ENCODE measurements around the gene CDH5. TPM values are rescaled to one million over a fixed set of nuclear protein-coding genes. Genes with fewer than 3 reads are reported as not detected.
A peak's percentile ranks its signal among the peaks of the same experiment; 100 is the strongest.

The CDH5 gene
- total RNA-seq, 5 donors from 2014 or later (not counting 1 experiment from before 2014, with no cell fraction given) = 0.10 to 0.20 TPM; not detected in 3

DNA sequence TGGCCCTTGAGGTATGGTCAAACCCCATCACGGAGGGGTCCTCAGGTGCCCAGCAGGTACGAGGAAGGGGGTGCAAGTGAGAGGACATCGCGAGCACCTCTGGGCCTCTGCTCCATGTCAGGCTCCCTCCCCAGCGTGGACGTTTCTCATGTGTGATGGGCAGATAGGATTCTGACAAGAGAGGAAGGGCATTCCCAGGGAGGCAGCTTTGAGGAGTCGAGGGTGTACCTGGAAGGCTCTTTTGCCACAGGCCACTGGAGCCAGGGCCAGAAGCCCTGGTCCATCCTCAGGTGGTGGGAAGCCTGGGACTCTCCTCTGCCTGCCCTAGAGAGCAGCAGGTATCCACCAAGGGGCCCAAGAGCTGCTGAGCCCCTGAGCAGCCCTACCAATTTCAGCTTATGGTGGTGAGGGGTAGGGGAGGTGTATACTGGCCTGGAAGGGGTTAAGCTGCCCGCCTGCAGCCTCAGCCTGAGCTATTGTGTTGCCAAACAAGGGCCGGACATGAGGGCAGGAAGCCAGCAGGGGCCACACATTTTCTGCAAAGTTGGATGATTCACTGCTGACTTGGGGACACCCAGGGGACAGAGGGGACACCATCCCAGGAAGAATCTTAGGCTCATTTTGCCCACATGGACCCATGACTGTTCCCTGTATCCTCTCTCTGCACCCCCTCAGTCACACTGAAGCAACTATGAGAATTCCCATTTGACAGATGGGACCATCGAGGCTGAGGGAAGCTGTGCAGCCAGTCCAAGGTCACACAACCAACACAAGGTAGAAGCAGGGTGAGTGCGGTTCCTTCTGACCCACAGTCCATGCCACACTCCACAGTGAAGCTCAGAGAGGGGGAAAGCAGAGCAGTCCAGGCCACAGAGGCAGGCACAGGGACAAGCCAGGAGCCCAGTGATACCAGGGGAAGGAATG is 1.7 kb downstream of the CDH5 start:
- Mint-ChIP-seq H3K9me3 (no peaks in the 10 kb centered on the region), H3K4me3 (no peak overlapping the region), H3K4me1 (peaks cover 0 to 3% (median 0%) of the 10 kb centered on the region in 3 donors), H3K27me3 (peaks cover 20 to 29% of the 10 kb centered on the region in 2 donors), H3K36me3 (no peaks in the 10 kb centered on the region), H3K27ac (no peak overlapping the region)
- Histone ChIP-seq H3K4me1 (ENCODE audit: control insufficient read depth in 1 of 2, extremely low read depth in 1 of 2, insufficient read depth in 2 of 2, low read length in 2 of 2) (no peaks in the 10 kb centered on the region), H3K4me3 (ENCODE audit: control insufficient read depth in 1 of 2, extremely low read depth in 1 of 2, low read length in 1 of 2) (no peak overlapping the region), H3K27me3 (replicated peaks in 1 of 2; ENCODE audit: control insufficient read depth in 2 of 2, extremely low read depth in 1 of 2, insufficient read depth in 2 of 2, low read length in 1 of 2) (peaks cover 0 to 58% of the 10 kb centered on the region in 2 experiments), H3K36me3 (ENCODE audit: control insufficient read depth in 2 of 2, extremely low read depth in 1 of 2, insufficient read depth in 1 of 2, low read length in 1 of 2) (no peaks in the 10 kb centered on the region), H3K27ac (ENCODE audit: low read length) (no peak overlapping the region), H3K9me3 (no peaks in the 10 kb centered on the region)
- 68% methylated on average over 8 of the region's 11 CpGs for WGBS (ENCODE audit: insufficient coverage)
- ChIA-PET POLR2A (no interaction called here), CTCF (interaction anchor here in 1 of 2 donors (1.1 kb wide), 1 partner anchor 28 kb away, joined by 4 read pairs; no protein-coding TSS in a partner anchor)
- ATAC-seq (replicated peaks in 1 of 4) (no peak), DNase-seq (no peak)

DNA sequence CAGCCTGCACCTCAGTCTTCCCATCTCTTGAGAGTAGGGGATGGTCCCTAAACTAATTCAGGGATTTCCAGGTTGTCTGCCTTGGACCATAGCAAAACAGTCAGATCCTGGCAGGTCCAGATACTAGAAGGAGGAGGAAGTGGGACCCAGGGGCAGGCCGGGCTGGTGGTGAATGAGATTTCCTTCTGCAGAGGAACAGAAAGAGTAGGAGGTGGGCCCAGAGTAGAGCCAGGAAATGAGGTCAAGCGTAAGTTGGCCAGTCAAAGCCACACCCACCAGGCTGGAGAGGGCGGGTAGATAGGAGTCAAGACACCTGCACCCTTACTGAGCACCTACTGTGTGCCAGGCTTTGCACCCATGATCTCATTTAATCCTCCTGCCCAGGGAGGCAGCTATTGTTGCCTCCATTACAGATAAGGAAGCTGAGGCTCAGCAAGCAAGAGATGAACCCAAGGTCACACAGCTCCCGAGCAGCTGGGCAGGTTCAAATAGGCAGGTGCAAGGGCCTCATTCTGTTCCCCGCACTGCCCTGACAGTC is 2.6 kb downstream of the CDH5 start:
- Histone ChIP-seq H3K27me3 (replicated peaks in 1 of 2; ENCODE audit: control insufficient read depth in 2 of 2, extremely low read depth in 1 of 2, insufficient read depth in 2 of 2, low read length in 1 of 2) (peaks cover 0 to 52% of the 10 kb centered on the region in 2 experiments), H3K4me1 (ENCODE audit: control insufficient read depth in 1 of 2, extremely low read depth in 1 of 2, insufficient read depth in 2 of 2, low read length in 2 of 2) (no peaks in the 10 kb centered on the region), H3K36me3 (ENCODE audit: control insufficient read depth in 2 of 2, extremely low read depth in 1 of 2, insufficient read depth in 1 of 2, low read length in 1 of 2) (no peaks in the 10 kb centered on the region), H3K4me3 (ENCODE audit: control insufficient read depth in 1 of 2, extremely low read depth in 1 of 2, low read length in 1 of 2) (no peak overlapping the region), H3K27ac (ENCODE audit: low read length) (no peak overlapping the region), H3K9me3 (no peaks in the 10 kb centered on the region)
- H3K4me1 Mint-ChIP-seq = peaks cover 0 to 3% (median 0%) of the 10 kb centered on the region in 3 donors
- ChIA-PET CTCF (interaction anchor here in 1 of 2 donors (1.0 kb wide), 1 partner anchor 12 kb away, joined by 4 read pairs; no protein-coding TSS in a partner anchor), POLR2A (no interaction called here)
- no peaks in the 10 kb centered on the region for H3K9me3 Mint-ChIP-seq
- H3K4me3 Mint-ChIP-seq = no peak overlapping the region
- H3K27me3 Mint-ChIP-seq = peaks cover 20 to 22% of the 10 kb centered on the region in 2 donors
- H3K27ac Mint-ChIP-seq = no peak overlapping the region
- no peaks in the 10 kb centered on the region for H3K36me3 Mint-ChIP-seq
- ATAC-seq (replicated peaks in 1 of 4) (no peak), DNase-seq (peak in 1 of 35 experiments; percentile 10)
- WGBS (ENCODE audit: insufficient coverage) = 76% methylated on average over 3 of the region's 5 CpGs

DNA sequence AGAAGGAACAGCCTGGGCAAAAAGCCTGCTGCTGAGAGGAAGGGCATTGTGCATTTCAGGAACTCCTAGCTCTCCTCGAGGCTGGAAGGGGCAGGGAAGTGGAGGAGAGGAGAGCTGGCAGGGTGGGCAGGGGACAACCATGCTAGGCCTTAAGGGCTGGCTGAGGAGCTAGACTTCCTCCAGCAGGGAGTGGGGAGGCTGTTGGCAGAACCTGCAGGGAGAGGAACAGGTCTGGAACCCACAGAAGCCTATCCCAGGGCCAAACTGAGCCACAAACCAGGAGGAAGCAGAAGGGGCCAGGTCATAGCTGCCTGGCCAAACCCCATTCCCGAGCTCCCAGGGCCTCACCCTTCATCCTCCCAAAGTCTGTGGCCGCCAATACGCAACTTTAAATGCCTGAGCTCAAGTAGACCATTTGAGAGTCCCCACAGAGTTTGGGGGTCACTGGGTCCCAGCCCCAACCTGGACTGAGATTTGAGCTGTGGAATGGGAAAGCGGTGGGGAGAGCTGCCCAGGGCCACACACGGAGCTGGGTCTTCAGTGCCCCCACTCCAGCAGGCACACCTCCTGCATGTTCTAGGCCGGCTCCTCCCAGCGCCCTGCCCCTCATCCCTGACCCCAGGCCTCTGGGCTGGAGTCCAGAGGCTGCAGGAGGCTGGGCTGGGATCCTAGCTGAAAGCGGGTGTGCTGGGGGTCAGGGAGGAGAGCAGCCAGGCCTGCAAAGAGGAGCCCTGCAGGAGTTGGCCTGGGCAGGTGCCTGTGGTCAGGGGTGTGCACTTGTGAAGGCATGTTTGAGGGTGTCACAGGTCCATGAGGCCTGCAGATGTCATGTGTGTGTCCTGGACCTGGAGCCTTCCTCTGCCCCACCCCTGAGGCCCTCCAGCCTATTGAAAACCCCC is 4.5 kb downstream of the CDH5 start:
- H3K9me3 Mint-ChIP-seq = no peaks in the 10 kb centered on the region
- POLR2A ChIA-PET = no interaction called here
- H3K27ac Mint-ChIP-seq = no peak overlapping the region
- Histone ChIP-seq H3K4me1 (ENCODE audit: control insufficient read depth in 1 of 2, extremely low read depth in 1 of 2, insufficient read depth in 2 of 2, low read length in 2 of 2) (no peaks in the 10 kb centered on the region), H3K9me3 (no peaks in the 10 kb centered on the region), H3K36me3 (ENCODE audit: control insufficient read depth in 2 of 2, extremely low read depth in 1 of 2, insufficient read depth in 1 of 2, low read length in 1 of 2) (no peaks in the 10 kb centered on the region), H3K27me3 (replicated peaks in 1 of 2; ENCODE audit: control insufficient read depth in 2 of 2, extremely low read depth in 1 of 2, insufficient read depth in 2 of 2, low read length in 1 of 2) (peaks cover 0 to 37% of the 10 kb centered on the region in 2 experiments), H3K4me3 (ENCODE audit: control insufficient read depth in 1 of 2, extremely low read depth in 1 of 2, low read length in 1 of 2) (no peak overlapping the region), H3K27ac (ENCODE audit: low read length) (no peak overlapping the region)
- ATAC-seq (replicated peaks in 1 of 4) (no peak), DNase-seq (no peak)
- no peaks in the 10 kb centered on the region for H3K36me3 Mint-ChIP-seq
- 41% methylated on average over 4 of the region's 9 CpGs for WGBS (ENCODE audit: insufficient coverage)
- H3K4me3 Mint-ChIP-seq = no peak overlapping the region
- CTCF ChIA-PET = interaction anchor here in 1 of 2 donors (1.1 kb wide), 1 partner anchor 13 kb away, joined by 3 read pairs; no protein-coding TSS in a partner anchor
- H3K4me1 Mint-ChIP-seq = peaks cover 0 to 3% (median 0%) of the 10 kb centered on the region in 3 donors
- peaks cover 4 to 5% of the 10 kb centered on the region in 2 donors for H3K27me3 Mint-ChIP-seq

DNA sequence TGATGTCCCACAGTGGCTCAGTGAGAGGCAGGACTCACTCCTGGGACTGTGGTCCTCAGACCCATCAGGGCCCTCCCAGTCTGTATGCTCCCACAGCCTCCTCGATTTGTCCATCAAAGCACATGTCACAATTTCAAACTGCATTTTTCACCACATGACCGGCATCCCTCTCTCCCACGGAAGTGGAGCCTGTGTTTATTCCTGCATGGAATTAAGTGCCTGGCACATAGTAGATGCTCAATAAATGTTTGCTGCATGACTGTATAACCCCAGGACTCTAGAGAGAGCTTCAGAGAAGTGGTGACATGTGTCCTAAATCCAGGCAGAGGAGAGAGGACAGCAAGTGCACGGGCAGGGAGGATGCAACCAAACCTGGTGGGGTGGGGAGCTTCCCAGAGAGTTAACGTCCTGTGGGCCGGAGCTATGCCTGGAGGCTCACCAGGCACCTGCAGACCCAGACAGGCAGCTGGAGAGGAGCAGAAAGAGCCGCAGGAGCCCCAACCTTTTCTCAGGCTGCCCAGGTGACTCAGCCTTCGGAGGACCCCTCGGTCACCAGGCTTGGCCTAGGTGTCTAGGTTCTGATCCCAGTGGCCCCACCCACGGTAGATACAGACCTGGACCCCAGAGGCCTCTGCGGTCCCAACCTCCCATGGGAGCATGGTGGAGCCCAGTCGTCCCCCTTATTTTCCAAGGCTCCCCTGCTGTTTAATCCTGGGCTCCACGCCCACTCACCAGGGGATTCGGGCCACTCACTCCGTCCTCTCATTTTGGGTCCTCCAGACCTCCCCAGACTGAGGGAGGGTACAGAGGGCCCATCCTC is 5.8 kb downstream of the CDH5 start:
- Mint-ChIP-seq H3K4me3 (no peak overlapping the region), H3K36me3 (no peaks in the 10 kb centered on the region), H3K4me1 (peaks cover 0 to 3% (median 0%) of the 10 kb centered on the region in 3 donors), H3K27ac (no peak overlapping the region), H3K27me3 (peaks cover 4 to 10% of the 10 kb centered on the region in 2 donors), H3K9me3 (no peaks in the 10 kb centered on the region)
- Histone ChIP-seq H3K27me3 (replicated peaks in 1 of 2; ENCODE audit: control insufficient read depth in 2 of 2, extremely low read depth in 1 of 2, insufficient read depth in 2 of 2, low read length in 1 of 2) (peaks cover 0 to 34% of the 10 kb centered on the region in 2 experiments), H3K27ac (ENCODE audit: low read length) (no peak overlapping the region), H3K4me1 (ENCODE audit: control insufficient read depth in 1 of 2, extremely low read depth in 1 of 2, insufficient read depth in 2 of 2, low read length in 2 of 2) (no peaks in the 10 kb centered on the region), H3K36me3 (ENCODE audit: control insufficient read depth in 2 of 2, extremely low read depth in 1 of 2, insufficient read depth in 1 of 2, low read length in 1 of 2) (no peaks in the 10 kb centered on the region), H3K4me3 (ENCODE audit: control insufficient read depth in 1 of 2, extremely low read depth in 1 of 2, low read length in 1 of 2) (no peak overlapping the region), H3K9me3 (no peaks in the 10 kb centered on the region)
- 82% methylated on average over 14 of the region's 15 CpGs for WGBS (ENCODE audit: insufficient coverage)
- no peak for ATAC-seq (replicated peaks in 1 of 4)
- DNase-seq = no peak
- POLR2A ChIA-PET = no interaction called here
- CTCF ChIA-PET = no interaction called here

DNA sequence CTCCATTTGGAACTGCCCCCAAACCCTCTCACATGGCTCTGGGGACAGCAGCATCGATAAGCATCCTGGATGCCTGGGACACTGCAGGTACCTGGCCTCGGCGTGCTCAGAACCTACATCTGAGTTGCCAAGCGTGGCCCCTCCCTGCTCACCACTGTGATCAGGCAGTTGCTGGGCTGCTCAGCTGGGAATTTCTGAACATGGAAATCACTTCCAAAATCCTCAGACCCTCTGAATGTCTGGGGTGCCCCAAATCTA is 6.3 kb downstream of the CDH5 start:
- ATAC-seq (replicated peaks in 1 of 4) (no peak), DNase-seq (no peak)
- Histone ChIP-seq H3K27ac (ENCODE audit: low read length) (no peak overlapping the region), H3K9me3 (no peaks in the 10 kb centered on the region), H3K4me1 (ENCODE audit: control insufficient read depth in 1 of 2, extremely low read depth in 1 of 2, insufficient read depth in 2 of 2, low read length in 2 of 2) (no peaks in the 10 kb centered on the region), H3K27me3 (replicated peaks in 1 of 2; ENCODE audit: control insufficient read depth in 2 of 2, extremely low read depth in 1 of 2, insufficient read depth in 2 of 2, low read length in 1 of 2) (peaks cover 0 to 33% of the 10 kb centered on the region in 2 experiments), H3K36me3 (ENCODE audit: control insufficient read depth in 2 of 2, extremely low read depth in 1 of 2, insufficient read depth in 1 of 2, low read length in 1 of 2) (no peaks in the 10 kb centered on the region), H3K4me3 (ENCODE audit: control insufficient read depth in 1 of 2, extremely low read depth in 1 of 2, low read length in 1 of 2) (no peak overlapping the region)
- ChIA-PET POLR2A (no interaction called here), CTCF (no interaction called here)
- H3K36me3 Mint-ChIP-seq = no peaks in the 10 kb centered on the region
- no peak overlapping the region for H3K27ac Mint-ChIP-seq
- peaks cover 4 to 10% of the 10 kb centered on the region in 2 donors for H3K27me3 Mint-ChIP-seq
- no peaks in the 10 kb centered on the region for H3K9me3 Mint-ChIP-seq
- WGBS (ENCODE audit: insufficient coverage) = 85% methylated on average over 4 of the region's 4 CpGs
- H3K4me1 Mint-ChIP-seq = peaks cover 0 to 3% (median 0%) of the 10 kb centered on the region in 3 donors
- H3K4me3 Mint-ChIP-seq = no peak overlapping the region

Data from T-cell (primary cell).